Psoas muscle (tissue), 8 donors: ENCODE results near the gene RPS2. TPM values are rescaled to one million over a fixed set of nuclear protein-coding genes. Genes with fewer than 3 reads are reported as not detected.

Experiments
- ATAC-seq, 4 donors: fragments of 200-7000 bp; cut with Tn5 transposase; one replicate each; pipeline ENCODE4 v1.9.1; 2020; ENCODE audit warnings: moderate library complexity in 3 of 4, mild to moderate bottlenecking in 2 of 4
- DNase-seq, 2 donors: peaks; one replicate each; pipeline ENCODE4 v3.0.0-alpha.2; 2020
- H3K27ac ChIP-seq: fragments of 200-600 bp; one replicate; pipeline ENCODE4 v1.8.0; 2022
- H3K27me3 ChIP-seq, 3 donors: fragments of 200-600 bp in 1 of 3; one replicate each; pipeline versions ENCODE4 v1.6.1 to v1.8.0; 2013 to 2022; ENCODE audit warnings: low read length in 2 of 3, mild to moderate bottlenecking in 2 of 3, moderate library complexity in 1 of 3; ENCODE audit not compliant: insufficient read depth in 3 of 3
- H3K36me3 ChIP-seq, 2 donors: fragments of 200-600 bp in 1 of 2; one replicate each; pipeline versions ENCODE4 v1.6.1 to v1.8.0; 2013 to 2022; ENCODE audit warnings: low read depth in 1 of 2, mild to moderate bottlenecking in 1 of 2, moderate library complexity in 1 of 2; ENCODE audit not compliant: insufficient read depth in 1 of 2
- H3K4me1 ChIP-seq: fragments of 200-600 bp; one replicate; pipeline ENCODE4 v1.8.0; 2022
- H3K4me3 ChIP-seq: fragments of 200-600 bp; one replicate; pipeline ENCODE4 v1.8.0; 2022; ENCODE audit warnings: mild to moderate bottlenecking
- H3K9me3 ChIP-seq: fragments of 200-600 bp; one replicate; pipeline ENCODE4 v1.8.0; 2022
- WGBS, 3 donors: extraction: QIAGEN DNeasy Blood & Tissue Kit; methylation state at CpG; one replicate each; pipeline versions ENCODE4 v1.1.6 to v1.1.7; 2013; 5-methylcytosine and 5-hydroxymethylcytosine counted together
- intact Hi-C, 2 donors: fragments of 100-400 bp; cut with DNase I; formaldehyde crosslinking; loops; one replicate each; pipeline versions ENCODE4 v1.11.0 to v1.14.2; 2022
- polyA plus RNA-seq, 3 donors: library from polyadenylated mRNA; stranded (reverse); fragments of 200-250 nt; gene quantifications; one replicate each; pipeline ENCODE4 v1.2.3, GENCODE V29; 2013
- total RNA-seq, 4 donors: library from RNA; stranded (reverse); fragmentation: NEBNext Ultra II Directional in 2 of 4; extraction: Animal tissue kit (Norgen Biotek cat#: 25700) in 2 of 4; gene quantifications; one replicate each; pipeline versions ENCODE4 v1.2.1 to v1.2.4, GENCODE V29; 2021 to 2023
- TF ChIP-seq, protein P1 (sequence below): fragments of 200-600 bp; IDR thresholded peaks from one replicate; pipeline ENCODE4 v1.8.0; 2022; ENCODE audit warnings: antibody characterized with exemption
- donor health status: healthy with polysubstance abuse.
- donor health status: DM: no; HTN: no; CAD: no; lungs with moderate emphysema.
- donor health status: Bipolar disorder and iron deficiency.
- donor health status: healthy.
- donor health status: DM: yes; HTN: yes; CAD: no.
- donor health status: DM: no; HTN: no; CAD: no.
- donor health status: DM: no; HTN: no; CAD: no.
- donor health status: DM: yes; HTN: yes; CAD: no.

The RPS2 gene
- total and polyA plus RNA-seq, 7 donors: 1,044 to 3,940 (median 1,902) TPM

DNA sequence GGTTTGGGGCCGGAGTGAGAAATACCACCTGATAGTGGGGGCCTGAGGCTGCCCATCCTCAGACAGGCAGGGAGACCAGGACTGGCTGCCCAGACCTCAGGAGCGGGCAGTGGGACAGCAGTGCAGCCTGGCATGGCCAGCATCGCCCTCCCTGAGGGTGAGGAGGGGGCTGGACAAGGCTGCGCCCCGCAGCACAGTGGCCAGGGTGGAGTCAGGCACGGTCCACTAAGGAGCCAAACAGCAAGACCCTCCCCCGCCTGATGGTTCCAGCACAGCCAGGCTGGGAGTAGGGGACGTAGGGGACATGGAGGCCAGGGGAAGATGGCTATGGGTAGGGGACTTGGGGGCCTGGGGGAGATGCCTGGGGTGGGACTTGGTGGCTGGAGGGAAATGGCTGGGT lies 41.7 kb upstream of the RPS2 start:
- intact Hi-C loops: no loop called here
- 87 to 94% (median 89%) methylated on average over 7 to 8 of the region's 8 CpGs for WGBS, 3 donors
- TF ChIP-seq, protein P1, sequence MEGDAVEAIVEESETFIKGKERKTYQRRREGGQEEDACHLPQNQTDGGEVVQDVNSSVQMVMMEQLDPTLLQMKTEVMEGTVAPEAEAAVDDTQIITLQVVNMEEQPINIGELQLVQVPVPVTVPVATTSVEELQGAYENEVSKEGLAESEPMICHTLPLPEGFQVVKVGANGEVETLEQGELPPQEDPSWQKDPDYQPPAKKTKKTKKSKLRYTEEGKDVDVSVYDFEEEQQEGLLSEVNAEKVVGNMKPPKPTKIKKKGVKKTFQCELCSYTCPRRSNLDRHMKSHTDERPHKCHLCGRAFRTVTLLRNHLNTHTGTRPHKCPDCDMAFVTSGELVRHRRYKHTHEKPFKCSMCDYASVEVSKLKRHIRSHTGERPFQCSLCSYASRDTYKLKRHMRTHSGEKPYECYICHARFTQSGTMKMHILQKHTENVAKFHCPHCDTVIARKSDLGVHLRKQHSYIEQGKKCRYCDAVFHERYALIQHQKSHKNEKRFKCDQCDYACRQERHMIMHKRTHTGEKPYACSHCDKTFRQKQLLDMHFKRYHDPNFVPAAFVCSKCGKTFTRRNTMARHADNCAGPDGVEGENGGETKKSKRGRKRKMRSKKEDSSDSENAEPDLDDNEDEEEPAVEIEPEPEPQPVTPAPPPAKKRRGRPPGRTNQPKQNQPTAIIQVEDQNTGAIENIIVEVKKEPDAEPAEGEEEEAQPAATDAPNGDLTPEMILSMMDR: no peak

DNA sequence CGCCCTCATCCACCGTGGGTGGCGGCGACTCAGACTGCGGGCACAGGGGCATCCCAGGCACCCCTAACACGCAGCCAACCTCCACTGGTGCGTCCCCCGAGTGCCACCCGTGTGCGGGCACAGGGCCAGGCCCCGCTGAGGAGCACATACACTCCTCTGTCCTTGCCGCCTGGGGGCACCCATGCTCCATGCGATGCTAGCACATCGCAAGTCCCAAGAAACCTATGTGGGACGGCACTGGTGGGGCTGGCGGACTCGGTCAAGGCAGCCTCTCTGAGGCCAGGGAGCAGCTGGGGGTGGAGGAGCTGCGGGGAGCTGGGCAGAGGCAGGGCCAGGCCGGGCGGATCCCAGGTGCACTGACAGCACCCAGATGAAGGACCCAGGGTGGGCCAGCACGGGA lies 41.0 kb upstream of the RPS2 start:
- DNase-seq: peak in 1 of 2 donors; percentile 75
- Histone ChIP-seq H3K4me3 (no peak overlapping the region), H3K27me3 (no peaks in the 10 kb centered on the region), H3K4me1 (peaks cover 60% of the 10 kb centered on the region), H3K9me3 (no peaks in the 10 kb centered on the region), H3K27ac (no peak overlapping the region), H3K36me3 (peaks cover 0 to 42% of the 10 kb centered on the region in 2 donors)
- no peak for ATAC-seq
- intact Hi-C loops: no loop called here
- TF ChIP-seq, protein P1: peak; percentile 9
- 42 to 57% (median 43%) methylated on average over 20 to 21 of the region's 21 CpGs for WGBS, 3 donors

More for the DNA sequence above, 41.7 kb upstream of the RPS2 start:
- H3K4me1 ChIP-seq: peaks cover 60% of the 10 kb centered on the region
- H3K9me3 ChIP-seq: no peaks in the 10 kb centered on the region
- no peak overlapping the region for H3K27ac ChIP-seq
- H3K4me3 ChIP-seq: no peak overlapping the region
- DNase-seq: peak in 1 of 2 donors; percentile 46
- no peak for ATAC-seq
- no peaks in the 10 kb centered on the region for H3K27me3 ChIP-seq
- H3K36me3 ChIP-seq: peaks cover 0 to 35% of the 10 kb centered on the region in 2 donors

DNA sequence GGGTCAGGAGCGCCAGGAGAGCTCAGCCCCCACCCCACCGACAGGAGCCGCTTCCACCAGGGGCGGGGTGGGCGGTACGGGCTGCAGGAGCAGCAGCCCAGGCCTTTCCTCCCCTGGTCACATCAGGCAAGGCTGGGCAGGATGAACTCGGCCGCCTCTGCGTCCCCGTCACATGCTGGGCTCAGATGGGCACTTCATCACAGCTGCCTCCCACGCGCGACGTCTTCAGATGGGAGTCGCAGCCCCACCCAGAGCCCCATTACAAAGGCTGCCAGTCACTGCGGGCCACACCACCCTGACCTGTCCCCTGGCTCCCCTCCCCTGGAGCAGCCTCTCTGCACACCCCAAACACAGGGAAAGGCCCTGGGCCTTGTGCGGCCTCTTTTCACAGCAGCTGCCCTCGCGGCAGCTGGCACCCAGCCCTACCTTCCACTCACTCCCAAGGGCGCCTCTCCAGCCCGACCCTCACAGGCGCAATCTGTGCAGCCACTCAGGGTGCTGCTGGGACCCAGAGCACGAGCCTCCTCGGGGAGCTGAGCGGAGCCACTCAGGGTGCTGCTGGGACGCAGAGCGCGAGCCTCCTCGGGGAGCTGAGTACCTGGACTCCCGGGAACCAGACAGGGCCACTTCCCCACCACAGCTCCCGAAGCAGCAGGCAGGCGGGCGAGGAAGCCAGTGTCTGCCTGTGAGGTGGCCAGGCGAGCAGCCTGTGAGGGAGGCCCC lies 40.3 kb upstream of the RPS2 start:
- TF ChIP-seq, protein P1: no peak
- Histone ChIP-seq H3K27ac (peak overlapping the region; percentile 81), H3K9me3 (no peaks in the 10 kb centered on the region), H3K4me1 (peaks cover 54% of the 10 kb centered on the region), H3K27me3 (no peaks in the 10 kb centered on the region), H3K36me3 (peaks cover 0 to 49% of the 10 kb centered on the region in 2 donors), H3K4me3 (no peak overlapping the region)
- DNase-seq (peak in 1 of 2 donors; percentile 61), ATAC-seq (no peak)
- WGBS, 3 donors: 53 to 66% (median 57%) methylated on average over 30 to 34 of the region's 34 CpGs
- intact Hi-C loops: no loop called here

DNA sequence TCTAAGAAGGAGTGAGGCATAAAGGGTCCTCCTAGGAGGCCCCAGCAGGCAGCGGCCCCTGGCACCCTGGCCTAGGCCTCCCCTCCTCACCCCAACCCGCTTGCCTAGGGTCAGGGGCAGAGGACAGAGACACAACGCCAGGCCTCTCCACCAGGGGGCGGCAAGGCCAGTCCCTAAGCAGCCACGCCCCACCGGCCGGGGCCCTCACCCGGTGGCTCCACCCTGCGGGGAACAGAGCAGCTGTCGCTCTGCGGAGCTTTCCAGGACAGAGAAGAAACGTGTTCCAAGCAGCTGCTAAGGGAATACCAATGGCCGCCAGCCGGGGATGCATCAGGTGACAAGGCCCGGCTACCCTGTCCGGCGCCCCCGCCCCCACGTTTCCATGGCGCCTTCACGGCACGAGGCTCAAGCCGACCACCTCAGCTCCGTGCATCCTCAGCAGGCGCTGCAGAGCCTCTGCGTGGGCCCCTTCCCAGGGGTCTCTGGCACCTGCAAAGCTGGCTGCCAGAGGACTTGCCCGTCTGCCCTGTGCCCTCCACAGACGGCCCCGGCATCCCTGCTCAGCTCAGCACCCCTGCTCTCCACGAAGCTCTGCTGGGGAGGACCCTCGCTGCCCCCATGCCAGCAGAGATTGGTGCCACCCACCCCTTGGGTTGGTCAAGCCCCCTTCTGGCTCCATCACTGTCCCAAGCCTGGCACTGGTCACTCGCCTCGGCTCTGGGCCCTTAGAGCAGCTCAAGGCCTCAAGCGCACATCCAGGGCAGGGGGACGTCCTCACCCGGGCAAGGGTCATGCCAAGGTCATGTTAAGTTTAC lies 39.4 kb upstream of the RPS2 start:
- DNase-seq (peak; percentile 94 to 98), ATAC-seq (peak; percentile 93 to 96 (median 95))
- Histone ChIP-seq H3K9me3 (no peaks in the 10 kb centered on the region), H3K4me3 (peak overlapping the region; percentile 41), H3K4me1 (peaks cover 54% of the 10 kb centered on the region), H3K27ac (peak overlapping the region; percentile 81), H3K36me3 (peaks cover 5 to 58% of the 10 kb centered on the region in 2 donors), H3K27me3 (no peaks in the 10 kb centered on the region)
- TF ChIP-seq, protein P1: peak; percentile 97
- WGBS, 3 donors: 11 to 20% (median 13%) methylated on average over 35 to 36 of the region's 36 CpGs
- intact Hi-C loops: no loop called here
